GM18502 (cell line): Measurements from ENCODE around the gene AHDC1.

Source experiments
- ATAC-seq: cut with Tn5 transposase; IDR thresholded peaks from one replicate; pipeline ENCODE4 v1.9.1; 2021; ENCODE audit warnings: mild to moderate bottlenecking; ENCODE audit not compliant: unreplicated experiment, poor library complexity

AHDC1 gene

DNA sequence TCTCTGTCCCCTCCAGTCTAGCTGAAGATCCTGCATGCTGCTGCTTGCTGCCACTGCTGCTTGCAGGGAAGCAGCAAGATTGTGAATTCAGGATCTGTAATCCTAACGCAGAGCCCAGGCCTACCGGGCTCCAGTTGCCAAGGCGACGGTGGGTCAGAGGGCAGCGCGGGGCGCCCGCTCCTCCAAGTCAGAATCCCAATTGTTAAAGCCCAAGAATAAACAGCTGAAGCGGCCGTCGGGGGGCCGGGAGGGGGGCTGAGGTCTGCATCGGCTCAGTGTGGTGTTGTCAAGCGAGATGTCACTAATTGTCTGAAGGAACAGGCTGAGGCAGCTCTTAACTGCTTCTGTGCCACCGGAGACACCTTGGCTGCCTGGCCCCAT is 36.8 kb downstream of the AHDC1 start:
- ATAC-seq: no peak

DNA sequence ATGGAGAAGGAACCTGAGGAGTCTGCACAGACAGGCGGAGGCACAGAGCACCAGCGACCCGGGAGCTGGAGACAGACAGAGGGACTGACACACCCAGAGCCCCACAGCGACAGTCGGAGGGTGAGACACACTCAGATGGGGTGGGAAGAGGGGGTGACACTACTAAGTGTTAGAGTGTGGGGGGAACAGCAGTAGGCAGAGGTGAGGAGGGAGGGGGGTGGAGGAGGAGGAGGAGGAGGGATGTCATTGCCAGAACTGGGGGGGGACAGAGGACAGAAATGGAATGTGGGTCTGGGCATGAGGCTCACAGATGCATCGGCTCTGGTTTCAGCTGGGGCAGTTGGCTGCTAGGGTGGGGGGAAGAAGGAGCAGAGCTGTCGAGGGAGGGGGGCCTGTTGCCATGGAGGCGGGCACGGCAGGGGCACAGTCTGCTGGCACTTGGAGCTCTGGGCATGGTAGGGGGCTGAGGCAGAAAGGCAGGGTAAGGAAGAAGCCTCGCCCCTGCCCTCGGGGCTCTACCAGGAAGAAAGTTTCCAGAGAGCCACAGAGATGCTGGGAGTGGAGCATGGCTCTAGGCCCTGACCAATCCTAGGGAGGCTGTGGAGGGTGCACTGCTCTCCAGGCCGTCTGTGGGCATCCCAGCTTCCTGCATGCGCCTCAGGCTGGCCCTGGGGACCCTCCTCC is 37.3 kb downstream of the AHDC1 start:
- no peak for ATAC-seq

DNA sequence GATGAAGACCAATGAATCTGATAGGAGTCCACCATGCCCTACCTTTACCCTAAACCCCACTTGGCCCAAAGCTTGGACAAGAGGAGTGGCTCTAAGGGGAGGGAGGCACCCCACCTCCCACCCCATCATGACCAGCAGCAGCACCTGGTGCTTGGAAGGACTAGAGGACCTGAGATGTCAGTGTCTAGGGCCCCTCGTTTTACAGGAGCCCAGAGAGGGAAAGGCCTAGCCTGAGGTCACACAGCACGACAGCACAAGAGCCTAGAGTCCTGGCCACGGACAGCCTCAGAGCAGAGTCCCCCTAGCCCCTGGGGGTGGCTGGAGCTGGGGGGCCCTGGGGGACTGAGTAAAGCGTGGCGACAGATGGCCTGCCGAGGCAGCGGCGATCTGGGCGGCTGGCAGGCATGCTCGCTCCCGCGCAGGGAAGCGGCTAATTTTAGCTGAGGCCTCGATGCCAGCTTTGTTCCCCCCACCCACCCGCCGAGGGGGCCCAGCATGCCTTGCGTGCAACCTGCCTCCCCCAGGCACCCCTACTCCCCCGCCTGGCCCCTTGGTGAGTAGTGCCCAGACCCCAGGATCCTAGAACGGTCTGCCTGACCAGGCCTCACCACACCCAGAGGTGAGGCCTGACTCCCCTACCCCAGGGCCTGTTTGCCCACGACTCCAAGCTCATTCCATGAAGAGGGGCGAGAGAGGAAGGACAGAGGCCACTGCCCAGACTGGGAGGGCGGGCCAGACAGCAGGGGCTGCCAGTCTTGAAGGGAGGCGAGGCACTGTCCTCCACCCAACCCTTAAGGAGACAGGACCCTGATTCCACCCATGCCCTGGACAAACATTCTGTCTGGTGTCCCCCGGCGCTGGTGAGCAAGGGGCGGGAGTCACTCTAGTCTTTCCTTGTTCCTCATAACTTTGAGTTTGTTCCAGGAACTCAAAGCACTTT is 39.0 kb downstream of the AHDC1 start:
- ATAC-seq: no peak

DNA sequence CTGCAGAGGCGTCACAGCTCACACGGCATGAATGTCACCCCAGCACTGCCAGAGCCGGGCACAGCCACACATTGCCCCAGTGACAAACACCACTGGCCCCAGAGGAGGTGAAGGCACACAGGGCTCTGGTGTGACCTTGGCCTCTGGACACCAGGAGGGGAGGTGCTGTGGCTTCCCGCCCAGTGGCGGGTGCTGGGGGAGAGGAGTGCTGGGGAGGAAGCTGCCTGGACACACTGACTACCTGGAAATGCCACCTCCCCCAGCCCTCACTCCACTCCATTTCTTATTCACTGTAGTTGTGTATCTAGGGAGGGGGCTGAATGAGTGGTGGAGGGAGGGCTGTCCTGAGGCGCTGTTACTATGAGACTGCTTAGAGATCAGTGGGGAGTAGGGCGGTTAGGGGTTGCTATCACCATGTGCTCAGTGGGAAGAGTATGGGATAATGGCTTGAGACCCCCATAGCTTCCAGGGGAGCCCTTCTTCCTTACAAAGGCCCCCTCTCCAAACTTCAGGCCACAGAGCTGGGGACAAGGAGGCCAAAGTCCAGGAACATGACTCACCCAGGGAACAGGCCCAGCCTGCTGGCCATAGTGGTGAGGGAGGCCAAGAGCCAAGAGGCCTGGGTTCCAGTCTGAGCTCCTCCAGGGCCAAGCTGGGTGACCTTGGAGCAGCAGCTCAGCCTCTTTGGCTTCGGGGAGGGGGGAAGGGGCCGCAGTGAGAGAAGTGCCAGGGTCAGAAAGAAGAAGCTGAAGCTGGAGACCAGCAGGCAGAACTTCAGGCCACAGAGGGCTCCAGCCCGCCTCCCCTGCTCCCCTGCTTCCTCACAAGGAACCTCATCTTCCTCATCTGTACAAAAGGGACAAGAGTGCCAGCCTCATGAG is 40.1 kb downstream of the AHDC1 start:
- no peak for ATAC-seq

DNA sequence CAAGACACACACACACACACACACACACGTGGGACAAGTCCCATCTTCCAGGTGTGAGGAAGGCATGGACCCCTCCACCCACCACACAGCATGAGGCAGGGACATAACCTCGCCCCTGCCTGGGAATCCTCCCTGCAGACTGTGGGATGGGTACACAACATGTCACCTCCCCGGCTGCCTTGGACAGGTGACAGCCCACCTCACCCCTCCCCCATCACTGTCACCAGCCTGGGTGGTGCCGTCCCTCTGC is 40.7 kb downstream of the AHDC1 start:
- ATAC-seq: no peak

DNA sequence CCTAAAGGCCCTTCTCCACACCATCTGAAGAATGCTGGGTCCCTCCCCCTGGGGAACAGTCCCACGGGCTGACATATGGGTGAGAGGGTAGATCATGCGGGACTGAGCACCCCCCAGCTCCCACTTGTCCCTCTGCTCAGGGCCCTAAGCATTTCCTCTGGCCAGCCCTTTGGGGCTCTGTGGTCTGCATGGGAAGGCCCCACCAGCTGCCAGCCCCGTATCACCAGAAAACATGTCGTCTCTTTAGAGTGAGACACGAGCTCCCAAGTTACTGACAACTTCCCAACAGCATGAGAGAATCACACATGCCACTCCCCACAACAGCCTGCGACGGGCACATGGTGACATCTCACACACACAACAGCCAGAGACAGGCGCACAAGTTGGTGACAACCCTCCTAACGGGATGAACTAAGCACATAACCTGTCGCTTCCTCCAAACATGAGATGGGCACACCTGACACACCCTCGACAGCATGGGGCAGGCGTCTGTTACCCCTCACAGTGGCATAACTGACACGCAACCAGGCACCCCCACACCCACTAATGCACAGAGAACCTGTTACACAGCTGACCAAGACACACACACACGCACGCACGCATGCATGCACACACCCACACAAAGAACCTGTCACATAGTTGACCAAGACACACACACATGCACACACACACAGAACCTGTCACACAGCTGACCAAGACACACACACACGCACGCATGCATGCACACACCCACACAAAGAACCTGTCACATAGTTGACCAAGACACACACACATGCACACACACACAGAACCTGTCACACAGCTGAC is 41.2 kb downstream of the AHDC1 start:
- no peak for ATAC-seq

DNA sequence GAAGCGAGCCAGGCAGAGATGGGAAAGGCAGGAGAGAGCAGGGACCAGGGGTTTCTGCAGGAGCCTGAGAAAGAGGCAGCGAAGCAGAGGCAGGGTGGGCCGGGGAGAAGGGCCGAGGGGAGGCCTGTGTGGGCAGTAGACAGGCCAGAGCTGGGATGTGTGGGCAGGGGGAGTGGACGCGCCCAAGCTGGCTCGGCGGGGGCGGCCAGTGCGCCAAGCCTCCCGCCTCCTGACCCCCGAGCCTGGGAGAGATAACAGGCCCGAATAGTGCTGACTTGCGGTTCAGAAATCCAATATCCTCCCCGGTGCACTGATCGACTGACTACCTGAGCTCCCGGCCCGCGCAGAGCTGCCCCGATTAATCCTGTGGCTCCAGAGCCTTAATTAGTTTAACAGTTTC is 41.9 kb downstream of the AHDC1 start:
- ATAC-seq: no peak

DNA sequence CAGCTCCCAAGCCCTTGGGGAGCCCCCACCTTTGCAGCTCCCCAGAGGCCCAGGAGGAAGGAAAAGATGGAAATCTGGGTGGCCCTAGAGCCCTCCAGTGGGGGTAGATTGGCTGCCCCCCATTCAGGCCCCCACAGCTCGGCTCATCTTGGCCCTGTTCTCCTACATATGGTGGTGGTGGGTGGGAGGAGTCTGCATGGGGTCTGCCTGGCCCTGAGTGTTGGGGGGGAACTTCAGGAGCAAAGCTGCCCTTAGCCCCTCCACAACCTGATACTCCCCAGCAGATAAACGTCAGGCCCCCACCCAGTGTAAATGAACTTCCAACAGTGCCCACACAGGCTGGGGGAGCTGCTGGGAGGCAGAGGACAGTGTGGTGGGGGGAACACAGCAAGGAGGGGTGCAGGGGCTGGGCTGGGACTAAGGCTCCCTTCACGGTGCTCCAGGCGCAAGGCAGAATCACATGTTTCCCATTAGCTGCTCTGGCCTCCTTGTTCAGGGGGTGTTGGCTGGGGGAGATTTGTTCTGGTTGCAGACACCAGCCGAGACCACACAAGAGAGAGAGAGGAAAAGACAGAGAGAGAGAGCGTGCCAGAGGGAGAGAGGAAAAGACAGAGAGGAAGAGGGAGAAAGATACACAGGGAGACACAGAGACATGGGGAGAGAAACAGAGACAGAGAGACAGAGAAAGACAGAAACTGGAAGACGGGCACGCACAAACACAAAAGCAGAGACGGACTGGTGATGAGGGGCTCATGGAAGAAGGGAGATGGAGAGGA is 42.6 kb downstream of the AHDC1 start:
- no peak for ATAC-seq

DNA sequence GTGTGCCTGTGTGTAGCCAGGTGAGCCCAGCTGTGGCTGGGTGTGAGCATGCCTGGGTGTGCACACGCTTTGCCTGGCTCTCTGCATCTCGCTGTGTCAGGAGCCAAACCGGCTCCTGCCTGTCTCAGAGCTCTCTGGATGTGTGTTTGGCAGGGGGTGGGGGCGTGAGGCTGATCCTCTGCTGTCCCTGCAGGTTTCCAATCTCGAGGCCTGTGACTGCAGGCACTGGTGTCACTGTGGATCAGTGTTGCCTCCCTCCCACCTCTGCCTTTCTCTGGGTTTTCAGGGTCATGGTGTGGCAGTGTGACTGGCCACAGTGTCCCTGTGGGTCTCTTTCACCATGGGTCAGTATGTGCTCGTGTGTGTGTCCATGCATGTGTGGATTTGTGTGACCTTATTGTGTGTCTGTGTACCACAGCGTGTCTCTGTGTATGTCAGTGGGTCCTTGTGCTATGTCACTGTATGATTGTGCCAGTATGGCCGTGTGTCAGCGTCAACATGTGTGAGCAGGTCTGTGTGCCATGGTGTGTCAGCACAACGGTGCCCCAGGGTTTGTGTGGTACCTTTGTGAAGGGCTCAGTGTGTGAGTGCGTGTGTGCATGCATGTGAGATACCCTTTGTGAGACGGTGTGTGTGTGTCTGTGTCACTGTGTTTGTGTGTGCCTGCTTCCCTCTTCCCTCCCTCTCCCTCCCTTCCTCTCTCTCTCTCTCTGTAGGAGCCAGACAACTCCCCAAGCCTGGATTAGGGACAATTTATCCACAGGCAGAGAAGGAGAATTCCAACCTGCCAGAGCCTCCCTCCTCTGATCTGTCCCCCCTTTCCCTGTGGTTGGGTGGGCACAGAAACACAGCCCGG is 43.4 kb downstream of the AHDC1 start:
- no peak for ATAC-seq

DNA sequence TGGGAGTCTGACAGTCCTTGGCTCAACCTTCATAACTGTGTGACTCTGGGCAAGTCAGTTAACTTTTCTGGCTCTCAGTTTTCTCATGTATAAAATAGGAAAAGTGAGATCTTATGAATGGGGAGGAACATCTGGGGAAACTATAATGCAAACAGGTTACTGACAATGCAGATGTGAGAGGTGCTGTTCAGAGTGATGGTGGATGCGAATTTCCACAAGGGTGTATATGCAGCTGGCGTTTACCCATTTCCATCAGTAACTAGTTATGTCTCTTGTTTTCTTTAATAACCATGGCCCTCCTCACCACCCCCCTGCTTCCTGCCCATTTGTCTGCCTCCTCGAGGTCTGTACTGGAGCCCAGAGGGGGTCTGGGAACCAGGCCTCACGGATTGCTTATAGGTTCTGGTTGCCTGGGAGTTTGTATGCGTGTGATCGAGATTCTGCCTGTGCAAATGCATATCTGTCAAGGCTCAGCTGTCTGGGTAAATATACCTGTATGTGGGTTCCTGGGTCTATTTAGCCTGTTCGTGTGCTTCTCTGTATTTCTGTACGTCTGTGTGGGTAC is 44.4 kb downstream of the AHDC1 start:
- ATAC-seq: no peak

DNA sequence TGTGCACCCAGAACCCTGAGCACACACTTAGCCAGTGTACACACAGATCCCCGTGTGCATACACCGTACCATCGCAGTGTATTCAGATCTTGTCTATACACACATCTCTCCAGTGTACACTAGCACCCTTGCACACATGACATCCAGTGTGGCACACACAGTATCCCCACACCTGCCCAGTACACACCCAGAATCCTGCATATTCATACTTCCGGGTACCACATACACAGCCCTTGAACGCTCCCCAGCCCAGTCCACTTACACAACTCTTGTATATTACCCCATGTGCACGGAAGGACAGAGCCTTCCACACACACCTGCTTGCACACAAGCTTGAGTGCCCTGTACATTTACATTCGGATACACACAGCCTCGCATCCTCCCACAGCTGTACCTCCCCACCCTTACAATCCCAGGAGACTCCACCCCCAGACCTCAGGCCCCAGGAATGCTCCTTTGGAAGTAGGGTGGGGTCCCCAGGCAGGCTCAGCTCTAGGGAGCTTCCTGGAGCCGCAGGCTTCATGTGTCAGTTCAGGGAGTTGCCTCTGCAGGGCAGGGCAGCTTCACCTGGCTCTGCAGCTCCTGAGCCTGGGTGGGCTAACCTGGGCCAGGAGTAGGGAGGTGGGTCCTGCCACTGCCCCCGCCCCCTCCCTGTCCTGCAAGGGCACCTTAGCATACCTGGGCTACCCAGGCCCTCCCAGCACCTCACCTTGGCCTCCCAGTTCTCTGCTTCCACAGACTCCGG is 46.2 kb downstream of the AHDC1 start:
- no peak for ATAC-seq

DNA sequence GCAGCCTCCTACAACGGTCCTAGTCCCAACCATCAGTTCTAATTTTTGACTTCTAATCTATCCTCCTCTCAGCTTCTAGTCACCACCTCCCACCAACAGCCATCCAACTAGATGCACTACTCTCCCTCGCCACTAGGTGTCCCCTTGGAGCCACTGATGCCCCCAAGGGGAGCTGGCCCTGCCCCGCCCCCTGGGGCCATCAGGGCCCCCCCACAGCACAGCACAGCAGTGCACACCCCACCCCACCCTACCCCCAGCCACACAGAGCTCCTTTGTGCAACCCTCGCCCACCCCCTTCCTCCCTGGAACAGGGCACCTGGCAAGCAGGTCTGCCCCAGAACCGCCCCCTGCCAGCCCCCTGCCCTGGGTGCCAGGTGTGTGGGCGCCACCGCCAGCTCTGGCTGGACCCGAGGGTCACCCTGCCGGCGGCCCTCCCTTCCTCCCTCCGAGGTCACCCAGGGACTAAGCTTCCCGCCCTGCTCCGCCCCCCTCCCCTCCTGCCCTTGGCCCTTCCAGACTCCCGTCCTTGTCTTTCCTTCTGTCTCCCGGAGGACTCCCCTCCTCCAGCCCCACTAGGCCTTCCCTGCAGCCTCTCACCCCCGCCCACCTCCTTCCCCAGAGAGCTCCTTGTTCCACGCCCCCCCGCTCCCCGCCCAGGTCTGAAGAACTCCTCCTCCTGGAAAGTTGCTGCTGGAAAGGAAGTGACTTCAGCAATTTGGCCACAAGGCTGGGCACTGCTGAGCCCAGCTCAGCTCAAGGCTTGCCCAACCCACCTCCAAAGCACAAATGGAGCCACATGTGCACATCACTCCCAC is 47.0 kb downstream of the AHDC1 start:
- ATAC-seq: no peak

DNA sequence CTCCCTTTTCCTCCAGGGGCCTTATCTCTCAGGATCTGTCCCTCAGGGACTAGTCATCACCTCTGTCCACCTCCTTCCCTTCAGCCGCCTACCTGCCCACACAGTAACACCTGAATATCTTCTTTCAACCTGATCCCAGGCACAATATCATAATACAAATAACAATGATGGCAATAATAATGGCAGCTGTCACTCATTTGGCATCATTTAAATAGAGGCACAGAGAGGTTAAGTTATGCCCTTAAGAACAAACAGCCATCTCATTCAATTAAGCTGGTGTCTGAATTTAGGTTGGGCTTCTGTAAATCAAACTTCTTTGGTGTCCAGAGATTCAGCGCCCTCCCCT is 47.5 kb downstream of the AHDC1 start:
- ATAC-seq: no peak

DNA sequence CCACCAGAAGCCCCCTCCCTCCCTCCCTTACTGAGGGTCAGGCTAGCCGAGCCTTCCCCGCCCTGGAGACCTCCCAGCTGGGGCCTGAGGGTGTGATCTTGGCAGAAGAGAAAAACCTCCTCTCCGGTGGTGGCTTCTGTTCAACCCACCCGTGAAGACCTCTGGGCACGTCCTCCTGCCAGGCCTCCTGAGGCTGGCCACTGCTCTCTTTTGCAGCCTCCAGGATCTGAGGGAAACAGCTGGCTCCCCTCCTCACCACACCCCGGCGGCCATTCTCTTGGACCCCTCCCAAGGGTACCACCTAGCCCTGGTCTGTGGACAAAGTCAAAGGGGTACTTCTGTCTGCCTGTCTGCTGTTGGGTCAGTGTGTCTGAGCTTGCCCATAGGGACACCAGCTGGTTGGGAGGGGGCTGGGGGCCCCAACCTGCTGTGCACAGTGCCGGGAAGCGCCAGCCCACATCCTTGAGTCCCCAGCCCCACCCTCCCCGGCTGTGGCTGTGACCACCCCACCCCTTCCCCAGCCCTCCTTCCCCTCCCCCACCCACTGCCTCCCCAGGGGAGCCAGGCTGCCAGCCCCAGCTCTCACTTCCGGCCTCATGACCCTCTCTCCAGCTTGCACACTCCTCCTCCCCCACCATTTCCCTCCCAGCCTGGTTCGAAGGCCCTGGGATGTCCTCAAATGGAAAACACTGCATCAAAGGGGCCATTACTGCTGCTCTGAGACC is 48.1 kb downstream of the AHDC1 start:
- no peak for ATAC-seq

DNA sequence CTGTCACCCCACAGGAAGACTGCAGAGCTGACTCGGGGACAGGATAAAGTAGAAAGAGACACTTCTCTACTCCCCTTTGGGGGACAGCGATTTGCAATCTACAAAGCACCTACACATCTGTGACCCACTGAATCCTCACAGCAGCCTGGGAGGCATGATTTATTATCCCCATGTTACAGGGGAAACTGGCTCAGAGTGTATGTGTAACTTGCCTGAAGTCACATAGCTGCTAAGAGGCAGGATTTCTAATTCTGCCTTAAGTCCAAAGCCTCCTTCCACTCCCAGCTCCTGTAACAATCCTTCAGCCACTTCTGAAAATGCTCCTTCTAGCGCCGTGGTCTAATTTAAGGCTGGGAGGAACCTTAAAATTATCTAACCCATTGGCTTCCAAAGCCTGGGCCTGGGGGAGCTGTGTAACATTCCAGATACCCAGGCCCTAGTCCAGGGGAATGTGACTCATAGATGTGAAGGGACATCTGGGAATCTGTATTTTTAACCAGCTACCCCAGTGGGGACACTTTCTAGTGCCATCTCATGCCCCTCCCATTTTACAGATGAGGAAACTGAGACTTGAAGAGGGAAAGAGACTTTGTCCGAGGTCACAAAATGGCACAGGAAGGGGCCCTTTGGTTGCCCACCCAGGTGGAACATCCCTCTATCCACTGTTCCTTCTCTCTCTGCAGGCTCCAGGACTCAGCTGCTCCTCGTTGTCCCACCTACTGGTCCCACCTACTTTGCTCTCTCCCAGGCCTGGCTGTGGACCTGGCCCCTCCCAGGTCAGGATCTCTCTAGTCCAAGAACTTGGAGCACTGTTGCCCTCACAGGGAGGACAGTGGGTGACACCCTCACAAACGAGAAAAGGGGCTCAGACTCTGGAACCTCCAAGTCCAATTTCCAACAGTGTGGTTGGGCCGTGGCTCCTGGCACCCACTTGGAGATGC is 48.9 kb downstream of the AHDC1 start:
- no peak for ATAC-seq
